NCI-H2196 treated with DMSO at 0.1 percent for 48 hours (cell line): Measurements from ENCODE around the gene EDRF1.

Experiments
- DNase-seq: peaks from one replicate; lab custom pipeline; 2025; ENCODE audit not compliant: unreplicated experiment; lab: John Stamatoyannopoulos, UW

The EDRF1 gene

GRCh38 chr10:125783957-125784356 is 64.4 kb downstream of the EDRF1 start:
- DNase-seq: no peak

- no peak for DNase-seq
These were observed 66.3 kb downstream of the EDRF1 start for GRCh38 chr10:125785791-125786190.

DNA sequence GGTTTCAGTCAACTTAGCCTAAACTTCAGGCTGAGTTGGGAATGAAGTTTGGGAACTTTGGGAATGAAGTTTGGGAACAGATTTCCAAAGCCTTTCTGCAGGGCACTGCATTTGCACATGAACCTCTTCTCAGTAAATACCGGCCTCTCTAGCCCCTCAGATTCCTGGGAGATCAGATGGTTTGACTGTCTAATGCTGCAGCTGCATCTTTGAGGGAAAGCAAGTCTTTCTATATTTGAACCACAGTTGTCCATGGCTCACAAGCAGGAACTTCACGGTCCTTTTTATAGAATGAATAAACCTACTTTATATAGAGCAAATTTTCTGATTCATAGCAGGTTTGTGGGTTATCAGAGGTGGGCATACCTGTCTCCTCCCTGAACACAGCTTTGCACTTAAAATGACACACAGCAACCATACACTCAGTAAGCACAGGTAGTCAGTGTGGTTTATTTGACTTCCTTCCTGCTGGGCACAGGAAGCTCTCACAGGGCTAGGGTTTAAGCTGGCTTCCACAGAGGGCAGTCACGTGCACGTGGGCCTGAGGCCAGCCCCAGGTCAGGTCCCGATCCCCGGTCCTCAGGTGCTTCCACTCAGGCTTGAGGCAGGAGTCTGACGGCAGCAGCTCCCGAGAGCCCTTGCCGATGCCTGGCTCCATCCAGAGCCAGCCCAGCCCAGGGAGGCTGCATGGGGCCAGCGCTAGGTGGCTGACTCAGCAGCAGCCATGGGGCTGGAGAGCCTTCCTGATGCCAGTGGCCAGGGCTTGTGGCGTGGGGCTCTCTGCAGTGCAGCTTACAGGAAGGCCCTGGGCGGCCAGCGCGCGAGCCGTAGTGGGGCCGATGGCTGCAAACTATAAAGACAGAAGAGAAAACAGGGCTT is 68.9 kb downstream of the EDRF1 start:
- DNase-seq: no peak

GRCh38 chr10:125792342-125793300 is 73.1 kb downstream of the EDRF1 start:
- no peak for DNase-seq

DNA sequence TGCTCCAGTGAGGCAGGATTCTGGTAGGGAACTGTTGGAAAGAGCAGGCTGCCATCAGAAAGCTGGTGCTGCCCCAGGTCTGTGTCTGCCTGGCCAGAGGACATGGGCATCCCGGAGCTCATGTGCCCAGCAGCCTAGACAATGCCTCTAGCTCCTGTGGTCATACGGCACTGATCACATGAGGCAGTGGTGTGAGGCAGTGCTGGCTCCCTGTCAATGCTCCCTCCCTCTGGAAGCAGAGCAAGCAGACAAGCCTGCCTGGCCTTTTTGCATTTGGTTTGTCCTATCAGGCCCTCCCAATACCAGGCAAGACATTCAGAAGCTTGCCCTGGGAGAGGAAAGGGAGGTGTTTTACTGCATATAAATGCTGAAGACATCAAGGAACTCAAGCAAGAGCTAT is 75.6 kb downstream of the EDRF1 start:
- no peak for DNase-seq

DNA sequence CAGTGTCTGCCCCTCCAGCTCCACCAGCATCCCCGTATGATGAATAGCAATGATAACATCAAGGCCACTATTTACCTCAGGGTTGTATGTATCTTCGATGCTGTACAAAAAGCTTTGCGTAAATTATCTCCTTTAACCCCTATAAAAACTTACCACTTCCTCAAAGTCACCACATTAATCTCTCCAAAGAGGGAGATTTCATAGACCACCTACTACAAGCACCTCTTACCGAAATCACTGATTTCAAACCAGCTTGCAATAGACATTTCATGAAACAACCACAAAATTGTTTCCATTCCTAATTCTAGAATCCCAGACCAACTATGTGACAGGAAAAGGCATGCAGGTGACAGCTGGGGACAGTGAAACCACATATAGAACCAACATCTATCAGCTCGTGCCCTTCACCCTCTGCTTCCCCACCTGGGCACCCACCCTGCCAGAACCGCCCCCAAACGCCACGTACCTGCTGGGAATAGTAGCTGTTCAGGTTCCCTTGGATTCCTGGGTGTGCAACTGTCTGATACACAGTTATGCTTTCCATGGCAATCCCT is 76.2 kb downstream of the EDRF1 start:
- no peak for DNase-seq

DNA sequence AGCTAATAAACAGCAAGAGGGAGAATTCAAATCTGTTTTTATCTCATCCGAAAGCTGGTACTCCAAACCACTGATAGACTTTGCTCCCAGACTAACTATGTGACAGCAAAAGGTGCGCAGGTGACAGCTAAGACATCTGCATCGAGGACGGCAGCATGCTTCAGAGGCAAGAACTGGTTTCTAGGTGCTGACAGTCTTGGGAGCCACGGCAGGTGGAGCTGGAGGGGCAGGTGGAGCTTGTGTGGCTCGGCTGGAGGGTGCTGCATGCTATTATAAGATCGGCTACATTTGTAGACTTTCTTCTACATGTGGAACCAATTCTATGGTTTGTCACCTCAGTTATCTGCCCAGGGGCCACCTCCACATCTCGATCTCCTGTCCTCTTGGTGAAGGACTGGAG is 77.9 kb downstream of the EDRF1 start:
- DNase-seq: no peak

DNA sequence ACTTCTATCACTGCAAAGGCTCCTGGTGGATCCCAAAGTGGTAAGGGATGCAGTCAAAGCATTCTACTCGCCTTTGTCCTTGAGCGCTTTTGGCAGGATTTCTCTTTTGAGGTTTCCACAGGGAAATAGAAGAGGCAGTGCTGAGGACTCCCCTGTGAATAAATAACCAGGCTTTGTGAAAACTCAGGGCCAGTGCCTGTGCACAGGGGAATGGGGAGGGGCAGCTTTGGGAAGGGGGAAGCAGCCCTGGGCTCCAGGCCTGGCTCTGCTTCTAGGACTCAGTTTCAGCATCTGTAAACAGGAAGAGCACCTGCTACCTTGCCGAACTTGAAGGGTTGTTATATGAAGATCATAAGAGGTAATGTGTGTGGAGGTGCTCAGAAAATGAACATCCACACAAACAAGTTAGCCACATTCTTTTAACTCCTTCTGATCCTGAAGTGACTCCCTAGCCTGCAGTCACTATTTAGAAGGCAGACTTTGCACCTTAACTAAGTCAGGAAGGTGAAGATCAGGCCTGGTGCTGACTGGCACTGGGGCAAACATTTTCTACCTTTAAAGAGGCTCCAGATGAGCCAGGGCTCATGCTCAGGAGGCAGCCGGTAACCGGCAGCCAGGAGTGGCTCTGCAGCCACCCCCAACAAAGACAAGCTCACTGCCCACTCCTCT is 78.6 kb downstream of the EDRF1 start:
- DNase-seq: no peak

DNA sequence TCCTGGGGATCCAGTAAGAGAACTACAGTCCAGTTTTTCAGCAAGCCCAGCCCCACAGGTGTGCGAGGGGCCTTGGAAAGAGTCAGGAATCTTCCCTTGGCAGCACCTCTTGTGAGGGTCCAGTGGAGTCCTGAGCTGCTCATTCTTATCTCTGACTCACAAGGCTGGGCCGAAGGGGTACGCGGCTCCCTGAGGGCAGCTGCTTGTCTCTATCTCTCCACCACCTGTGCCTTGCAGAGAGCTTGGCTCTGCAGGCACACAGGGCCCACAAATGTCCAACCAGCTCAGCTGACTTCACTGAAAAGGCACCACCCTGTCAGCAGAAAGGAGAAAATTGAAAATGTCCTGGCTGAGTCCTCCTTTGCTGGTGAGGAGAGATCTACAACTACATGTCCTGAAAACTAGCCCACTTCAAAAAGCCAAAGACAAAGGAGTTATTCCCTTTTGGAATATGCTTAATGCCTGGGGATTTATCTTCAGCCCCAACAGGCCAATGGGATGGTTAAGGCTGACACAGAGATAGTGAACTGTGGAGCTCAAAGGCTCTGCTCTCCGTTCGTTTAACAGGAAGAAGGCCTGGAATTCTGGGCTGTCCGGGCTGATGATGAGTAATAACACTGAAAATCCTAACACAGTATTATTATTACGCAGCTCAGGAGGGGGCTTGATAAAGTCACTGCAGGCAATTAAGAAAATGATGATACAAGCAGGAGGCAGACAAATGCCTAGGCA is 80.1 kb downstream of the EDRF1 start:
- DNase-seq: no peak

GRCh38 chr10:125801574-125801973 is 82.1 kb downstream of the EDRF1 start:
- DNase-seq: no peak

- DNase-seq: no peak
These were observed 82.6 kb downstream of the EDRF1 start for GRCh38 chr10:125802131-125802530.

- DNase-seq: no peak
These were observed 83.2 kb downstream of the EDRF1 start for GRCh38 chr10:125802739-125803138.

DNA sequence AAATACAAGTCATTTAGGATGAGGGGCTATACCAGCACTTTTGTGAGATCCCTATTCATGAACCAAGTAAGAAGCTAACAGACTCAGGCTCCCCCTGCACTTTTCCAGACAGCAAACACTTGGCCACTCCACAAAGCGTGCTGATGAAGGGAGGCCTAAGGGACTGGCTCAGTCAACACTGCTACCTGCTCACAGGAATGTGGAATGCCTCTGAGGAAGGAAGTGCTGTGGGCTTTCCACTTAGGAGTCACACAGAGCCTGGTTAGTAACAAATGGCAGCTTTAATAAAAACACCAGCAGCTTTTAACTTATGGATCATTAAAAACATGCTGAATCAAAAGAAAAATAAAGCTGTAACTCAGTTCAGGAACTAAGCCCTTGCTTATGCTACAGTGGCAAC is 88.5 kb downstream of the EDRF1 start:
- no peak for DNase-seq

DNA sequence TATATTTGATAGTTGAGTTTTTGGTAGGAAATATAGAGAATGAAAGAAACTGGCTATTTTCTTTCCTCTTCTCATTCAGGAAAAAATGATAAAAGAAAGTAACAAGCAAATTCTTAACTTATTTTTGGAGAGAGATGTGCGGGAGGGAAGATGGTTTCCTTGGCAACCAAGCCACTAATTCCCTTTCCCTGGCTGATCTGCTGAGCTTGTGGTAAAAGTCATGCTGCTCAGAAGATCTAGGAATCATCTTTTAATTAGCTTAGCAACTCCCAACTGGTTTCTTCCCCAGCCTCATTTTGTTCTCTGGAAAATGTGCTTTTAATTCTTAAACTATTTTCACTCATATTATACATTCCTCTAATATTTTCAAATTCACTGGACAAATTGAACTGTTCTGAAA is 91.7 kb downstream of the EDRF1 start:
- DNase-seq: no peak

DNA sequence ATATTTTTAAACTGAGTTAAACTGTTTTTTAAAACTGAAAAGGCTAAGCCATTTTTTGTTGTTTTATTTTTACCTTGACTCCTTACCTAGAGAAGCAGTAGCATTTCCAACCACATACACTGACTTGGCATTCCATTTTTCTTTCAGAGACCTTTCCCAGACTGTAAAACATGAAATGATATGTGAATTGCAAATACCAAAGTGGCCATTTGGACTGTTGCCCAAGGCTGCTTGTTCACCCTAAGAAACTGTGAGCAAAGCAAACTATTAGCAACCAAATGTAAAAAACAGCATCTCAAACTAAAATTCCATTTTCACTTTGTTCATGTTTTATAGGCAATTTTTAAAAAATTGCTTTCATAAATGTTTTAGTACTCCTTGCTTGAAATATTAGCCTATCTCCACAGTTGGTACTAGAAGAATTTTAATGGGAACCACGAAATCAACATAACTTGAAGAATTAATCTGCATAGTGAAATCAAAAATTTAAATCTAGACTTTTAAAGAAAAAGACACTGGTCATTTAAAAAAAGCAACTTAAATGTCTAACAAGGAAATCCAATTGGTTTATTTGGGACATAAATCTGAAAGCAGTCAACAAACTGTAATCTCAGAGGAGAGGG is 92.7 kb downstream of the EDRF1 start:
- DNase-seq: no peak
